MCF 10A (cell line): ENCODE data around the gene COL26A1. TPM values are rescaled to one million over a fixed set of nuclear protein-coding genes. Genes with fewer than 3 reads are reported as not detected.
A peak's percentile ranks its signal among the peaks of the same experiment; 100 is the strongest.

ENCODE experiments used
- BruUV-seq: library from RNA; stranded (reverse); fragments of 400-500 nt; replicated peaks from 2 replicates; lab custom pipeline; 2021; lab: Mats Ljungman, UMichigan
- CTCF ChIA-PET: fragments of 300-600 bp; sonication (Branson Sonifier 250); formaldehyde crosslinking; extraction: SDS; loops from one replicate; lab custom pipeline; 2021; ENCODE audit warnings: antibody characterized with exemption, inconsistent platforms; lab: Yijun Ruan, JAX
- POLR2A ChIA-PET: fragments of 300-600, 350-650 bp; sonication (Branson Sonifier 250); formaldehyde crosslinking; extraction: SDS; loops from one replicate; lab custom pipeline; 2020; ENCODE audit warnings: antibody characterized with exemption, inconsistent platforms; lab: Yijun Ruan, JAX
- DNase-seq: peaks from one replicate; pipeline ENCODE4 v3.0.0-alpha.2; 2018; ENCODE audit not compliant: unreplicated experiment
- H3K27ac Mint-ChIP-seq: one replicate; pipeline ENCODE4 v1.8.0; 2022; ENCODE audit warnings: mild to moderate bottlenecking, low read depth, mixed read lengths; ENCODE audit not compliant: unreplicated experiment
- H3K27me3 Mint-ChIP-seq: one replicate; pipeline ENCODE4 v1.8.0; 2022; ENCODE audit warnings: mixed read lengths; ENCODE audit not compliant: insufficient read depth, unreplicated experiment
- H3K36me3 Mint-ChIP-seq: one replicate; pipeline ENCODE4 v1.8.0; 2022; ENCODE audit warnings: mild to moderate bottlenecking, moderate library complexity, mixed read lengths; ENCODE audit not compliant: insufficient read depth, unreplicated experiment
- H3K4me1 Mint-ChIP-seq: one replicate; pipeline ENCODE4 v1.8.0; 2022; ENCODE audit warnings: mixed read lengths; ENCODE audit not compliant: insufficient read depth, unreplicated experiment
- H3K4me3 Mint-ChIP-seq: one replicate; pipeline ENCODE4 v1.8.0; 2022; ENCODE audit warnings: mild to moderate bottlenecking, moderate library complexity, mixed read lengths; ENCODE audit not compliant: unreplicated experiment
- H3K9me3 Mint-ChIP-seq: one replicate; pipeline ENCODE4 v1.8.0; 2022; ENCODE audit warnings: mixed read lengths; ENCODE audit not compliant: unreplicated experiment
- CTCF ChIP-seq: fragments of 200-600 bp; IDR thresholded peaks from one replicate; pipeline ENCODE4 v1.8.0; 2022; ENCODE audit warnings: antibody characterized with exemption, mild to moderate bottlenecking; ENCODE audit not compliant: unreplicated experiment
- intact Hi-C: fragments of 100-400 bp; cut with micrococcal nuclease; formaldehyde crosslinking; loops from 2 replicates; pipeline ENCODE4 v1.14.1; 2022
- total RNA-seq: library from RNA; stranded (reverse); gene quantifications from 2 replicates; pipeline ENCODE4 v1.2.3, GENCODE V29; 2022

Gene COL26A1
- total RNA-seq, 1 experiment from 2014 or later, result not detected

GRCh38 chr7:101506531-101506930, 143.9 kb downstream of the COL26A1 start:
- H3K4me3 Mint-ChIP-seq, result no peak overlapping the region
- POLR2A ChIA-PET, result interaction anchor here (0.6 kb wide), 1 partner anchor 552 kb away, joined by 3 read pairs; no protein-coding TSS in a partner anchor
- intact Hi-C loops, result loop anchor here (5.0 kb wide), 1 partner anchor 144 kb away; the partner anchor contains the start of gene COL26A1
- H3K36me3 Mint-ChIP-seq, result no peaks in the 10 kb centered on the region
- BruUV-seq, result no TSS peak
- no peaks in the 10 kb centered on the region for H3K4me1 Mint-ChIP-seq
- CTCF ChIA-PET, result interaction anchor here (0.7 to 1.1 kb wide), 6 partner anchors 30 to 448 kb away, joined by 3 to 7 read pairs (median 3); no protein-coding TSS in a partner anchor
- no peak for DNase-seq
- no peaks in the 10 kb centered on the region for H3K9me3 Mint-ChIP-seq
- no peak overlapping the region for H3K27ac Mint-ChIP-seq
- TF ChIP-seq CTCF, result no peak
- peaks cover 46% of the 10 kb centered on the region for H3K27me3 Mint-ChIP-seq

GRCh38 chr7:101507327-101507726, 144.7 kb downstream of the COL26A1 start:
- POLR2A ChIA-PET, result no interaction called here
- DNase-seq, result no peak
- TF ChIP-seq CTCF, result no peak
- H3K27ac Mint-ChIP-seq, result no peak overlapping the region
- no peaks in the 10 kb centered on the region for H3K4me1 Mint-ChIP-seq
- CTCF ChIA-PET, result interaction anchor here (0.6 to 1.9 kb wide), 7 partner anchors 10 to 563 kb away, joined by 3 to 8 read pairs (median 5); partner anchors contain the start of gene IFT22
- intact Hi-C loops, result loop anchor here (5.0 kb wide), 1 partner anchor 145 kb away; the partner anchor contains the start of gene COL26A1
- H3K9me3 Mint-ChIP-seq, result no peaks in the 10 kb centered on the region
- no peaks in the 10 kb centered on the region for H3K36me3 Mint-ChIP-seq
- no TSS peak for BruUV-seq
- H3K27me3 Mint-ChIP-seq, result peaks cover 54% of the 10 kb centered on the region
- no peak overlapping the region for H3K4me3 Mint-ChIP-seq

- CTCF ChIA-PET, result interaction anchor here (0.6 to 1.9 kb wide), 18 partner anchors 9 to 766 kb away, joined by 3 to 8 read pairs (median 4); partner anchors contain the start of gene IFT22
- H3K4me3 Mint-ChIP-seq, result no peak overlapping the region
- no peak overlapping the region for H3K27ac Mint-ChIP-seq
These were observed 145.1 kb downstream of the COL26A1 start for GRCh38 chr7:101507791-101508252.

More at GRCh38 chr7:101507791-101508252, 145.1 kb downstream of the COL26A1 start:
- H3K4me1 Mint-ChIP-seq, result no peaks in the 10 kb centered on the region
- H3K36me3 Mint-ChIP-seq, result no peaks in the 10 kb centered on the region
- H3K27me3 Mint-ChIP-seq, result peaks cover 55% of the 10 kb centered on the region
- peak; percentile 85 for TF ChIP-seq CTCF
- no peaks in the 10 kb centered on the region for H3K9me3 Mint-ChIP-seq
- intact Hi-C loops, result loop anchor here (5.0 kb wide), 1 partner anchor 146 kb away; the partner anchor contains the start of gene COL26A1
- DNase-seq, result peak; percentile 70
- no TSS peak for BruUV-seq
- POLR2A ChIA-PET, result no interaction called here
